Lower lobe of right lung (tissue), 2 donors: ENCODE results near the gene RAB11FIP3. TPM values are rescaled to one million over a fixed set of nuclear protein-coding genes. Genes with fewer than 3 reads are reported as not detected.

Experiments
- ATAC-seq, 2 donors: fragments of 200-7000 bp; cut with Tn5 transposase; one replicate each; pipeline ENCODE4 v1.9.1; 2020 to 2022; ENCODE audit warnings: mild to moderate bottlenecking in 2 of 2, moderate library complexity in 2 of 2
- DNase-seq: peaks from one replicate; pipeline ENCODE4 v3.0.0-alpha.2; 2020
- H3K27ac ChIP-seq: fragments of 200-600 bp; one replicate; pipeline ENCODE4 v1.8.0; 2022
- H3K27me3 ChIP-seq: fragments of 200-600 bp; one replicate; pipeline ENCODE4 v1.8.0; 2022; ENCODE audit warnings: low read depth
- H3K36me3 ChIP-seq: fragments of 200-600 bp; one replicate; pipeline ENCODE4 v1.8.0; 2022; ENCODE audit warnings: mild to moderate bottlenecking
- H3K4me1 ChIP-seq: fragments of 200-600 bp; one replicate; pipeline ENCODE4 v1.8.0; 2022
- H3K4me3 ChIP-seq: fragments of 200-600 bp; one replicate; pipeline ENCODE4 v1.8.0; 2022; ENCODE audit warnings: mild to moderate bottlenecking
- H3K9me3 ChIP-seq: fragments of 200-600 bp; one replicate; pipeline ENCODE4 v1.8.0; 2022
- CTCF ChIP-seq: fragments of 200-600 bp; IDR thresholded peaks from one replicate; pipeline ENCODE4 v1.8.0; 2022; ENCODE audit warnings: antibody characterized with exemption, mild to moderate bottlenecking
- intact Hi-C: fragments of 100-400 bp; cut with DNase I; formaldehyde crosslinking; loops from one replicate; pipeline ENCODE4 v1.11.0; 2022
- total RNA-seq: library from RNA; stranded (reverse); fragmentation: NEBNext Ultra II Directional; extraction: Animal tissue kit (Norgen Biotek cat#: 25700); gene quantifications from one replicate; pipeline ENCODE4 v1.2.1, GENCODE V29; 2021
- donor health status: DM: no; HTN: yes; CAD: no; lungs with severe emphysema.

RAB11FIP3 gene
- total RNA-seq, 1 donor from 2014 or later = 32.2 TPM

DNA sequence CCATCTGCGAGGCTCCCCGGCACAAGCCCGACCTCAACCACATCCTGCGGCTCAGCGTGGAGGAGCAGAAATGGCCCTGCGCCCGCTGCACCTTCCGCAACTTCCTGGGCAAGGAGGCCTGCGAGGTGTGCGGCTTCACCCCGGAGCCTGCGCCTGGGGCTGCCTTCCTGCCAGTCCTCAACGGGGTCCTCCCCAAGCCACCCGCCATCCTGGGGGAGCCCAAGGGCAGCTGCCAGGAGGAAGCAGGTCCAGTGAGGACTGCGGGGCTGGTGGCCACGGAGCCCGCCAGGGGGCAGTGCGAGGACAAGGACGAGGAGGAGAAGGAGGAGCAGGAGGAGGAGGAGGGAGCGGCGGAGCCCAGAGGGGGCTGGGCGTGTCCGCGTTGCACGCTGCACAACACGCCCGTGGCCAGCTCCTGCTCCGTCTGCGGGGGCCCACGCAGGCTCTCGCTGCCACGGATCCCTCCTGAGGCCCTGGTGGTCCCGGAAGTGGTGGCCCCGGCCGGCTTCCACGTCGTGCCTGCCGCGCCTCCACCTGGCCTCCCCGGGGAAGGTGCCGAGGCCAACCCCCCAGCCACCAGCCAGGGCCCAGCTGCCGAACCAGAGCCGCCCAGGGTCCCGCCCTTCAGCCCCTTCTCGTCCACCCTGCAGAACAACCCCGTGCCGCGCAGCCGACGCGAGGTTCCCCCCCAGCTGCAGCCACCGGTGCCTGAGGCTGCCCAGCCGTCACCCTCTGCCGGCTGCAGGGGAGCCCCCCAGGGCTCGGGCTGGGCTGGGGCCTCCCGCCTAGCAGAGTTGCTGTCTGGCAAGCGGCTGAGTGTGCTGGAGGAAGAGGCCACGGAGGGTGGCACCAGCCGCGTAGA, 121.7 kb downstream of the RAB11FIP3 start:
- ATAC-seq (peak; percentile 66 to 72), DNase-seq (peak; percentile 78)
- no peaks in the 10 kb centered on the region for H3K9me3 ChIP-seq
- H3K4me1 ChIP-seq = no peaks in the 10 kb centered on the region
- no peak overlapping the region for H3K27ac ChIP-seq
- peaks cover 40% of the 10 kb centered on the region for H3K36me3 ChIP-seq
- intact Hi-C loops = no loop called here
- no peak overlapping the region for H3K4me3 ChIP-seq
- TF ChIP-seq CTCF = no peak
- no peaks in the 10 kb centered on the region for H3K27me3 ChIP-seq

DNA sequence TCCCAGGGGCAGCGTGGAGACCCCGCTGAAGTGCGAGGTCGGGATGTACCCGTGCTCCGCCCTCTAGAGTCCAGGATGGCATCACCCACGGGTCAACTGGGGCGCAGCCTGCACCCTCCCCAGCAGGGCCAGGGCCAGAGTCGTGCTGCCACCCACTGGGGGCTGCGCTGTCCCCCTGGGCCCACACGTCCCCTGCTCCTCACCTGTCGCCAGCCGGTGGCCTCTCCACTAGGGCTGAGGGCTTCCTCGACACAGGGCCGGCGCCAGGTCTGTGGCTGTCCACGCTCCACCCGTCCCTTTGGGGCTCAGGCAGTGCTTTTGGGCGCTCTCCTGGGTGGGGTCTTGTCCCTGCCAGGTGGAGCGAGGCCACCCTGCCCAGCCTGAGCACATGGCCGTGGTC, 123.1 kb downstream of the RAB11FIP3 start:
- no peak overlapping the region for H3K4me3 ChIP-seq

GRCh38 chr16:549544-550263, 124.3 kb downstream of the RAB11FIP3 start:
- ATAC-seq (no peak), DNase-seq (no peak)
- no peaks in the 10 kb centered on the region for H3K27me3 ChIP-seq
- no peak for TF ChIP-seq CTCF
- H3K36me3 ChIP-seq = peaks cover 53% of the 10 kb centered on the region
- no peaks in the 10 kb centered on the region for H3K4me1 ChIP-seq
- intact Hi-C loops = no loop called here
- H3K27ac ChIP-seq = no peak overlapping the region
- H3K9me3 ChIP-seq = no peaks in the 10 kb centered on the region
- no peak overlapping the region for H3K4me3 ChIP-seq

More for the DNA sequence above, 123.1 kb downstream of the RAB11FIP3 start:
- H3K27ac ChIP-seq = no peak overlapping the region
- peaks cover 51% of the 10 kb centered on the region for H3K36me3 ChIP-seq
- no peaks in the 10 kb centered on the region for H3K9me3 ChIP-seq
- no peaks in the 10 kb centered on the region for H3K27me3 ChIP-seq
- intact Hi-C loops = no loop called here
- DNase-seq (no peak), ATAC-seq (no peak)
- no peaks in the 10 kb centered on the region for H3K4me1 ChIP-seq
- no peak for TF ChIP-seq CTCF

DNA sequence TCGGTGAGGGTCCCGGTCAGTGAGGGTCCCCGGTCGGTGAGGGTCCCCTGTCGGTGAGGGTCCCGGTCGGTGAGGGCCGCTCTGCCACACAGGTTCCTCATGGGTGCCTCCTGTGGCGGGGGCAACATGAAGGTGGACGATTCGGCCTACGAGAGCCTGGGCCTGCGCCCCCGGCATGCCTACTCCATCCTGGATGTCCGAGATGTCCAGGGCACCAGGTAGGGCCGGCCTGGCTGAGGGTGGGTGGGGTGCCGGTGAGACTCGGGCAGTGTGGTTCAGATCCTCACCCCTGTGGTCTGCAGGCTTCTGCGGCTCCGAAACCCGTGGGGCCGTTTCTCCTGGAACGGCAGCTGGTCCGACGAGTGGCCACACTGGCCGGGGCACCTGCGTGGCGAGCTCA, 125.8 kb downstream of the RAB11FIP3 start:
- intact Hi-C loops = no loop called here
- no peak for DNase-seq
- Histone ChIP-seq H3K4me3 (no peak overlapping the region), H3K4me1 (no peaks in the 10 kb centered on the region), H3K27me3 (no peaks in the 10 kb centered on the region), H3K36me3 (peaks cover 53% of the 10 kb centered on the region), H3K9me3 (no peaks in the 10 kb centered on the region), H3K27ac (no peak overlapping the region)
- ATAC-seq = no peak
- no peak for TF ChIP-seq CTCF

DNA sequence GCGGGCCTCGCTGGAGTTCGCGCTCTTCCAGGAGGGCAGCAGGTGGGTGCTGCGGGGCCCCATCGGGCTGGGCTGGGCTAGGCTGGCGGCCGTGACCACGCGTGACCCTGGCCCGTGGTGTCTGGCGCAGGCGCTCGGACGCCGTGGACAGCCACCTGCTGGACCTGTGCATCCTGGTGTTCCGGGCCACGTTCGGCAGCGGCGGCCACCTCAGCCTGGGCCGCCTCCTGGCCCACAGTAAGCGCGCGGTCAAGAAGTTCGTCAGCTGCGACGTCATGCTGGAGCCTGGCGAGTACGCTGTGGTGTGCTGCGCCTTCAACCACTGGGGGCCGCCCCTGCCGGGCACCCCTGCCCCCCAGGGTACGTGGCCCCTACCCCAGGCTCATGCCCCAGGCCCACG, 126.7 kb downstream of the RAB11FIP3 start:
- no peak for TF ChIP-seq CTCF
- Histone ChIP-seq H3K4me1 (no peaks in the 10 kb centered on the region), H3K27me3 (no peaks in the 10 kb centered on the region), H3K27ac (no peak overlapping the region), H3K36me3 (peaks cover 51% of the 10 kb centered on the region), H3K4me3 (no peak overlapping the region), H3K9me3 (no peaks in the 10 kb centered on the region)
- no peak for ATAC-seq
- no peak for DNase-seq
- intact Hi-C loops = no loop called here
